ENCODE data around the gene MBD3L2.

MBD3L2 gene

DNA sequence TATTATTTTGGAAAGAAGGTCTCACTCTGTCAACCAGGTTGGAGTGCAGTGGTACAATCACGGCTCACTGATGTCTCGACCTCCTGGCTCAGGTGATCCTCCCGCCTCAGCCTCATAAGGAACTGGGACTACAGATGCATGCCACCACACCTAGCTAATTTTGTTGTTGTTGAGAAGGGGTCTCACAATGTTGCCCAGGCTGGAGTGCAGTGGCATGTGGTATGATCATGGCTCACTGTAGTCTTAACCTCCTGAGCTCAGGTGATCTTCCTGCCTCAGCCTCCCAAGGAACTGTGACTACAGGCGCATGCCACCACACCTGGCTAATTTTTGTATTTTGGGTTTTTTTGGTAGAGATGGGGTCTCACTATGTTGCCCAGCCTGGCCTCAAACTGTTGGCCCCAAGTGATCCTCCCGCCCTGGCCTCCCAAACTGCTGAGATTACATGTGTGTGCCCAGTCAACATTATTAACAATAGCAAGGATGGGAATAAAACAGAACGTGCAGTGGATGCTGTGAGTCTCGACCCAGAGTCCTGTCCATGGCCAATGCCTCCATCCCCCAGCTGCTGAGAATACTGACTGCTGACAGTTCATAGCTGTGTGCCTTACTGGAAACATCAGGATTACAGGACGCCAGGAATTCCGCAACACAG lies 14.8 kb downstream of the MBD3L2 start:
- no peak for DNase-seq

DNA sequence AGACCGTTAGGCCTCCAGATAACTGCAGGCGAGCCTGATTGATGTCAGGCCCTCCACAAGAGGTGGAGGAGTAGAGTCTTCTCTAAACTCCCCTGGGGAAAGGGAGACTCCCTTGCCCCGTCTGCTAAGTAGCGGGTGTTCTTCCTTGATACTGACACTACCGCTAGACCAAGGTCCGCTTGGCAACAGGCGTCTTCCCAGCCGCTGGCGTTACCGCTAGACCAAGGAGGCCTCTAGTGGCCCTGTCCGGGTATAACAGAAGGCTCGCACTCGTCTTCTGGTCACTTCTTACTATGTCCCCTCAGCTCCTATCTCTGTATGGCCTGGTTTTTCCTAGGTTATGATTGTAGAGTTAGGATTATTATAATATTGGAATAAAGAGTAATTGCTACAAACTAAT lies 18.0 kb downstream of the MBD3L2 start:
- DNase-seq, result peak in 1 of 2 experiments; percentile 22

DNA sequence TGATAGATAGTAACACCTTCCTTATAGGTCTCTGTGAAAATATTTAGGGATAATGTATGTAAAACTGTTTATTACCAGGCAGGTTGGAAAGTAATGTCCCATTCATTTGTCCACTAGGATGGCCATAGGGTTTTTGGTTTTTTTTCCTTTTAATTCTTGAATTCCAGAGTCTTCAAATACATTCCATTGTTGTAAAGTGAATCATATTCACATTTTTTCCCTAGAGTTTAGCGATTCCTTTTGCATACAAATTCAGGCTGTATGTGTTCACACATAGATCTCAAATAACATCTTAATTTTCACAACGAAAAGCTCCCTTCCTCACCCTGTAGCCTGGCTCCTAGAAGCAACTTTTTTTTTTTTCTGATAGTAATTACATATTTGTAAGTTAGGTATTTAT lies 18.6 kb downstream of the MBD3L2 start:
- DNase-seq, result no peak

DNA sequence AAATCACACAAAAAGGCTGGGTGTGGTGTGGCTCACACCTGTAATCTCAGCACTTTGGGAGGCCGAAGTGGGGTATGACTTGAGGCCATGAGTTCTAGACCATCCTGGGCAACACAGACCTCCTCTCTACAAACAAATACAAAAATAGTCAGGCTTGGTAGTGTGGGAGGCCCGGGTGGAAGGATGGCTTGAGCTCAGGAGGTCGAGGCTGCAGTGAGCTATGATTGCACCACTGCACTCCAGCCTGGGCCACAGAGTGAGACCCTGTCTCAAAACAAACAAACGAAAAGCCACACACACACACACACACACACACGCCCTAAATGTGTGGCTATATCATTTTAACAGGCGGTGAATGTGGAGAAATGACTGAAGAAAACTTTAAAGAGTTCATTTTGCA lies 19.5 kb downstream of the MBD3L2 start:
- DNase-seq, result no peak

DNA sequence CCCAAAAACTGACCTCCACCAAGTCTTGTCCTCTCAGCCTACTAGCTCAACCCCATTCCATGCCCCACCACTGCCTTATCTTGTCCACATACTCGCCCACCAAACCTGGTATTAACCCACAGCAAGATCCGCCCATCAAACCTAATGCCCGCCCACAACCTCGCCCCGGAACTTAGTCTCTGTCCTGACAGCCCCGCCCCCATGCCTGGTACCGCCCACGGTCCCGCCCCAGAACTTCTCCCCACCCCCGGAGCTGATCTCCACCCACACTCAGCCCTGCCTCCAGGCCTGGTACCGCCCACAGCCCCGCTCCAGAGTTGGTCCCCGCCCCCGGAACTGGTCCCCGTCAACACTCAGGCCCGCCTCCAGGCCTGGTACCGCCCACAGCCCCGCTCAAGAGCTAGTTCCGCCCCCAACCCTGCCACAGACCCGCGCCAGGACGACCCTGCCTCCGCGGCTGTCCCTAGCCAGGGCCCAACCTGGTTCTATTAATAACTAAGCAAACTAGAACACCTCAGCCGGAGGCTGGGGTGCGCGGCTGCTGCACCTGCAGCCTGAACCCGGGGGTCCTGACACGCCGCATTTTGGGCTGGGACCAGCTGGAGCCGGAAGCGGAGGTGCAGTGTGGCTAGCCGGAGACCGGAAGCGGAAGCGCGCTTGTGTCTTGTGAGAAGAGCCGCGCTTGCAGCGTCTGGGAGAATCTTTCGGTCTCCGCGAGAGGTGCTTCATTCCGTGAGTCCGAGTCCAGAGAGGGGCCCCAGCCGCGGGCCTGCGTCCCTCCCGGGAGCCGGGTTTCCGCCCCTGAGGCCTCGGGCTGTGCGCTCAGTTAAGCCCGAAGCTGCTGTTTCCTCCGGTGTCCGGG lies 20.2 kb downstream of the MBD3L2 start, which contains the start of gene ZNF557:
Gene ZNF557, plus strand, starts transcription at position 662 of the 862 bp plus-strand sequence. CDS start 5,372 bp downstream, outside the sequence.
- peak; percentile 99 for DNase-seq

DNA sequence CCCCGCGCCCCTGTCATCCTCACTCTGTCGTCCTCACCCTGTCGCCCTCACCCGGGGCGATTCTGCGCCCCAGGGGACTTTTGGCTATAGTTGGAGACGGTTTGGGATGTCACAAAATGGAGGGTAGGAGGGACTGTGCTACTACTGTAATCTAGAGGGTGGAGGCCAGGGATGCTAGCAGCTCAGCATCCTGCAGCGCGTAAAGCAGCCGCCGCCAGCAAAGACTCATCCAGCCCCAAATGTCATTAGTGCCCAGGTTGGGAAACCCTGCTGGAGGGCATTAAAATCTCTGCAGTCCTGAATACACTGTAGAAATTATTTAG lies 20.7 kb downstream of the MBD3L2 start:
- DNase-seq, result no peak

DNA sequence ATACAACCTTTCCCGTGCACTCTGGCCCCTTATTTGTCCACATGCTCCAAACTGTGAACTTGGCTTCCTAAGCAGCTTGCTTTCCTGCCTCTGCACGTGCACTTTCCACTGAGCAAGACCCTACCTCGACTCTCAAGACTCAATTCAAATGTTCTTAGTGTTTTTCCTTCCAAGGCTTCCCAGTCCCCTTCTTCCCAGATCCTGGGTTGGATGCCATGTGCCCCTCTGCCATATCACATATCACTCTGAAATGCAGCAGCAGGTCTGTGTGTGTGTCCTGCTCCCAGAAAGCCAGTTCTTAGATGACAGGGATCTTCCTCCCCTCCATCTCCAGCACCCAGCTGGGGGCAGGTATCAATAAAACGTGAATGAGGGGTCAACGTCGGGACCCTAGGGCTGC lies 23.4 kb downstream of the MBD3L2 start:
- DNase-seq, result no peak

DNA sequence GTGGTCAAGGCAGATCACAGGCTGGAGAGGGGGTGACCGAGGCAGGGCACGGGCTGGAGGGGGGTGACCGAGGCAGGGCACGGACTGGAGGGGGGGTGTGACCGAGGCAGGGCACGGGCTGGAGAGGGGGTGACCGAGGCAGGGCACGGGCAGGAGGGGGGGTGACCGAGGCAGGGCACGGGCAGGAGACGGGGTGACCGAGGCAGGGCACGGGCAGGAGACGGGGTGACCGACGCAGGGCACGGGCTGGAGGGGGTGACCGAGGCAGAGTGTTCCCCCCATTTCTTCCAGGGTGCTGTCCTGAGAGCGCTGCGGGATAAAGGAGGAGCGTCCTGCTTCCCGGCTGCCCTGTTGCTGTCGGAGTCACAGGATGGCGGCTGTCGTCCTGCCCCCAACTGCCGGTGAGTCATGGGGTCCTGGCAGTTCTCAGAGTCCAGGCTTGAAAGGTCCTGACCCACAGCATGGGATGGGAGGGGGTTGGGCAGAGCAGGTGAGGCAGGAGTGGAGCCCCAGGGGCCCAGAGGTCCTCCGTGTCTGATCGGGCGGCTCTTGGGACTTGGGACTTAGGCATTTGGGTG lies 25.7 kb downstream of the MBD3L2 start:
- no peak for DNase-seq

DNA sequence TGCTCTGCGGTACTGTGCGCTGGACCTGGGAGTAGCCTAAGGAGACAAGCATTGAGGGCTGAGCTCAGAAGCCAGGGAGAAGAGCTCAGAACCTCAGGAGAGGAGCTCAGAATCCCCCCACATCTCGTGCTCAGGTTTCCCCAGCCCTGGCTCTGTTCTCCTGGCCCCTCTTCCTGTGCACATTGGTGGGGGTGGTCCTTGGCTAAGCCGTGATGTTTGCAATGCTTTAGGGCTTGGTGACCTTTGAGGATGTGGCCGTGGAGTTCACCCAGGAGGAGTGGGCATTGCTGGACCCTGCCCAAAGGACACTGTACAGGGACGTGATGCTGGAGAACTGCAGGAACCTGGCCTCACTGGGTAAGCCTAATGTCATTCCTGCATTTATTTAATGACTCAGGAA lies 27.0 kb downstream of the MBD3L2 start:
- no peak for DNase-seq

DNA sequence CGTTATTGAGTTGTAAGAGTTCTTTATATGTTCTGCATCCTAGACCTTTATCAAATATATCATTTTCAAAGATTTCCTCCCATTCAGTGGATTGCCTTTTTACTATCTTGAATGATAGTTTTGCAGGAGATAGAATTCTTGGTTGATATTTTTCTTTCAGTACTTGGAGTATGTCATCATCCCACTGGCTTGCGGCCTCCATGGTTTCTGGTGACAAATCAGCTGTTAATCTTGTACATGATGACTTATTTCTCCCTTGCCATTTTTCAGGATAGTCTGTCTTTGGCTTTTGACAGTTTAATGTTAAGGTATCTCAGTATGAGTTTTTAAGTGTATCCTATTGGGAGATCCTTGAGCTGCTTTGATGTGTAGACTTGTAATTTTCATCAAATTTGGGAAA lies 28.9 kb downstream of the MBD3L2 start:
- no peak for DNase-seq

DNA sequence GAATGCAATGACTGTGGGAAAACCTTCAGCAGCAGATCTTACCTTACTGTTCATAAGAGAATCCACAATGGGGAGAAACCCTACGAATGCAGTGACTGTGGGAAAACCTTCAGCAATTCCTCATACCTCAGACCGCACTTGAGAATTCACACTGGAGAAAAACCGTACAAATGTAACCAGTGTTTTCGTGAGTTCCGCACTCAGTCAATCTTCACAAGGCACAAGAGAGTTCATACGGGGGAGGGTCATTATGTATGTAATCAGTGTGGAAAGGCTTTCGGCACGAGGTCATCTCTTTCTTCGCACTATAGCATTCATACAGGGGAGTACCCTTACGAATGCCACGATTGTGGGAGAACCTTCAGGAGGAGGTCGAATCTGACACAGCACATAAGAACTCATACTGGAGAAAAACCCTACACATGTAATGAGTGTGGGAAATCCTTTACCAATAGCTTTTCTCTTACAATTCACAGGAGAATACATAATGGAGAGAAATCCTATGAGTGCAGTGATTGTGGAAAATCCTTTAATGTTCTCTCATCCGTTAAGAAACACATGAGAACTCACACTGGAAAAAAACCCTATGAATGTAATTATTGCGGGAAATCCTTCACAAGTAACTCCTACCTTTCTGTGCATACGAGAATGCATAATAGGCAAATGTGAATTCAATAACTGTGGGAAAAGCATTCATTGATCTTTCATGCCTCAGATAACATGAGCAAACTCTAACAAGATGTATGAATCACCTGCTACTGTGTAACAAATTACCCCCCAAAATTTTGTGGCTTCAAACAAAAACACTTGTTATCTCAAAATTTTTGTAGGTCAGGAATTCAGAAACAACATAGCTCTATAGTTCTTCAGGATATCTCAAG lies 34.2 kb downstream of the MBD3L2 start:
- DNase-seq, result no peak

DNA sequence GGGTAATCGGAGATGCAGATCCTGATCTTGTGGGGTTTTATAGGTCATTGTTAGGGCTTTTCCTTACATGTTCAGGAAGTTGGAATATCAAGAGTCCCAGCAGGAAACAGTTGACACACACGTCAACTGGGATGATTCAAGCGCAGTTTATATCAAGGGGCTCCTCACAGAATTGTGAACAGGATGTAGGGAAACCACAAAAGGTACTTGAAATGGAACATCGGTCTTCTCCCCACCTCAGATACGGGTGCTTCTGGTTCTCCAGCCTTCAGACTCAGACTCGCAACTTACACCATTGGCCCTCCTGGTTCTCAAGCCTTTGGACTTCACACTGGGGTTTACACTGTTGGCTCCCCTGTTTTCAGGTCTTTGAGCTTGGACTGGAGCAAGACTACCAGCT lies 39.9 kb downstream of the MBD3L2 start:
- no peak for DNase-seq

DNA sequence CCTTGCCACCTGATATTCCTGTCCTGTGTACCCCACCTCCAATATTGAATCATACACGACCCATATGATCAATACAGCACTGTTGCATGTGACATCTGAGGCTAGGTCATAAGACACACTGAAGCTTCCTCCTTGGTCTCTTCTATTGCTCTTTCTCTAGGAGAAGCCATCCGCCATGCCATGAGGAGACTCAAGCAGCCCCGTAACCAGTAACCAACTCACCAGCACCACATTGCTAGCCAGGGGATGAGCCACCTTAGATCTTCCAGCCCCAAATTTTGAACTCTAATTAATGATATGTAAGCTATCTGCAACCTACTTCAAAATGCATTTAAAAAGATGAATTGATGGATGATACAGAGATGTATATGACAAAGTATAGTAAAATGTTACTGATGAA lies 49.0 kb downstream of the MBD3L2 start:
- DNase-seq, result no peak

DNA sequence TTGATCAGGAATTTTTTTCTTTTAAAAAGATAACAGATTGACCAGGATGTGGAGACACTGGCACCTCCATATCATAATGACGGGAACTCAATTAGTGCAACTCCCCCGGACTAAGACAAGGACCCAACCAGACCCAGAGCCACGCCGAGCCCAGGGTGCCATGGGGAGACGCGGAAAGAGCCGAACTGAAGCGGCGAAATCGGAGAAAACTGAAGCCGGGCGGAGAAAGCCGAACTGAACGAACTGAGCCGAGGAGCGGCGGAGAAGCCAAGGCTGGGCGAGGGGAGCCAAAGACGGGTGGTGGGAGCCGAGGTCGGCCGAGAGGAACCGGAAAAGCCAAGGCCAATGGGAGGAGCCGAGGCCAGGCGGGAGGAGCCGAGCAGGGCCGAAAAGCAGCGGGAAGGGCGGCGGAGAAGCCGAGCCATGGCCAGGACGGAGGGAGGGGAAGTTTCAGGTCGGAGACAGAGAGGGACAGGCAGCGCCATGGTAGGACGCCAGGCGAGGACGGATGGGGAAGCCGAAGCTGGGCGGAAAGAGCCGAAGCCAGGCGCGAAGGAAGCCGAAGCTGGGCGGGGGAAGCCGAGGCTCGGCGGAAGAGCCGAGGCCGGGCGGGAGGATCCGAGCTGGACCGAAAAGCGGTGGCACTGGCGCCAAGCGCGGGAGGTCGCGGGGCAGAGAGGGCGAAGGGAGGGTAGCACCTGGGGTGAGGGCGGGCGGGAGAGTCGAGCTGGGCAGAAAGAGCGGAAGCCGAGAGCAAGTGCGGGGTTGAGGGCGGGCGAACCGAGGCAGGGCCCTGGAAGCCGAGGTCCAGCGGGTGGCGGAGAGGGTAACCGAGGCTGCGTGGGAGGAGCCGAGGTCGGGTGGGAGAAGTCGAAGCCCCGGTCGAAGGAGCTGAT lies 49.8 kb downstream of the MBD3L2 start:
- DNase-seq, result peak; percentile 88 to 91

DNA sequence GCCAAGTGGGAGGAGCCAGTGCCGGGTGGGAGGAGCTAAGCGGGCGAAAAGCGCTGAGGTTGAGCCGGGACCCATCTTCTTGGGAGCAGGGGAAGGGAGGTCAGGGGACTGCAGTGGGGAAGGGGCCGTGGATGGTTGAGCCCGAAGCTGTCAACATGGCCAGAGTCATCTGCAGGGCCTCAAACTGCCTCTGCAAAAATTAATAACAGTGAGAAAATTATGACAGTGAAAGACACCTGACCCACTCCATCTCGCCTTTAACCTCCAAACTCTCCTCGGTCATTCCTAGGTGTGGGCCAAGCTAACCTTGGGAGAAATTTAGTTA lies 50.4 kb downstream of the MBD3L2 start:
- peak; percentile 90 to 92 for DNase-seq
